HG03521 (cell line): ENCODE results near the gene GK.
"Not testable (repeated sequence)": the region's sequence is repeated elsewhere in the genome, so short reads cannot be mapped to it uniquely, and the experiment has no call there.

Experiments used
- ATAC-seq: cut with Tn5 transposase; IDR thresholded peaks from one replicate; pipeline ENCODE4 v1.9.1; 2021; ENCODE audit warnings: mild to moderate bottlenecking, moderate library complexity; ENCODE audit not compliant: unreplicated experiment

GK gene

GRCh38 chrX:30652527-30653414, 452 bp upstream of the GK start:
- peak; percentile 86 for ATAC-seq

GRCh38 chrX:30654386-30654785, 1.2 kb downstream of the GK start:
- ATAC-seq = not testable (repeated sequence)

GRCh38 chrX:30654989-30655607, 1.9 kb downstream of the GK start:
- ATAC-seq = no peak

DNA sequence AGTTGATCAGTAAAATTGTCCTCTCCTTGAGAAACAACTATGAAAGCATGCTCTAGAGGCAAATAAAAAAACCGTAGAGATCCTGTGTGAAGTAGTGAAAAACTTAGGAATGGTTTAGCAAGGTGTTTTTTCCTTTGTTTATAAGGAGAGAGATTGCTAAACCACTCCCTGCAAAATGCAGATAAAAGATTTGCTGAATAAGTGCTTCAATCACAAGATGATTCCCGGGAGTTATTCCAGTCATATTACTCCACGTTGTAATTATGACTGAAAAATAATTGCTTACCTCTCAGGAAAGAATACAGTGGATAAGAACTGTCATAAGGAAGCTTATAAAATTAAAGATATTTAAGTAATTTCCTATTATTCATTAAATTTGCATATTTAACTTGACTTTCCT, 2.8 kb downstream of the GK start:
- no peak for ATAC-seq

GRCh38 chrX:30657196-30658161, 4.3 kb downstream of the GK start:
- no peak for ATAC-seq

DNA sequence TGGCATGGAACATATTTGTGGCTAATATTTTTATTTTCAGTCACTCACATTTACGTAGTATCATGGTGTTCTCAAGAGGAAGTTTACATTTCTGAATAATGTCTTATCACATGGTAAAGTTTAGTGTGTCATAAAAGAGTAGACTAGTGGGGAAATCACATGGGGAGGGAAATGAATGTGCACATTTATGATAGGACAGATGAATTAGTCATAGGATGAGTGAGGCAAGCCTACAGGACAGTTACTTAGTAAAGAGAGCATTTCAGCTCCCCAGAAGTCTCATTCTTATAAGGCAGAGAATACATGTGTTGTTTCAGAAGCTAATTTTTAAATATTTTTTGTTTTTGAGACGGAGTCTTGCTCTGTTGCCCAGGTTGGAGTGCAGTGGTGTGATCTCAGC, 6.2 kb downstream of the GK start:
- ATAC-seq = no peak

DNA sequence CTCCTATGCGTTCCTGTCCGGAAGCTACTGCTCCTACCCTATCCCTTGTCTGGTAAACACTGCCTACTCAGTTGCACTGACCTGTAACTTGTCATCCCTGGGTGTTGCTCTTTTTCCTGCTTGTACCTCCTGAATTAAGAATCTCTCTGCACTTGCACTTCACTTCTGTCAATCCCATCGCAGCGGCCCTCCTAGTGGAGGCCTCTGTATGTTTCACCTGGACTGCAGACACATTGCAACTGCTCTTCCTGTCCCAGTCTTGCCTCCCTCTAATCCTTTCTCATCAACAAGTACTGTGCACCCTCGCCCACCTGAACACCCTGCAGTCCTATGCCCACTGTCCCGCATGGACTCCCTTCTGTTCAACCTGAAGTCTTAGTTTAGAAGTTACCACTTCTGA, 8.0 kb downstream of the GK start:
- no peak for ATAC-seq

GRCh38 chrX:30663322-30663721, 10.1 kb downstream of the GK start:
- ATAC-seq = no peak

DNA sequence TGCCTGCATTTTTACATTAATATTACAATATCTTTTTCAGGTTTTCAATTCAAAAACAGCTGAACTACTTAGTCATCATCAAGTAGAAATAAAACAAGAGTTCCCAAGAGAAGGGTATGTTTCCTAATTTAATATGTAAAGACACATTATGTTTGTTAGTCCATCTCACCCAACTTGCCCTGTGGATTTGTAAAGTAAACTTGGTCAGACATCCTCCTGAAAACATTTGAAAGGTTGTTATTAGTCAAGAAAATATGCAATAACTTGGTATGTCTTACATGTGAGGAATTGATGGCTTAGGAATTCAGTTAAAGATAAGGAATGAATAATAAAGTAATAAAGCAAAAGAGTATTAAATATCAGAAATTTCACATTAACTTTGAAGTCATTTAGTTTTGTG, 12.2 kb downstream of the GK start:
- ATAC-seq = no peak

DNA sequence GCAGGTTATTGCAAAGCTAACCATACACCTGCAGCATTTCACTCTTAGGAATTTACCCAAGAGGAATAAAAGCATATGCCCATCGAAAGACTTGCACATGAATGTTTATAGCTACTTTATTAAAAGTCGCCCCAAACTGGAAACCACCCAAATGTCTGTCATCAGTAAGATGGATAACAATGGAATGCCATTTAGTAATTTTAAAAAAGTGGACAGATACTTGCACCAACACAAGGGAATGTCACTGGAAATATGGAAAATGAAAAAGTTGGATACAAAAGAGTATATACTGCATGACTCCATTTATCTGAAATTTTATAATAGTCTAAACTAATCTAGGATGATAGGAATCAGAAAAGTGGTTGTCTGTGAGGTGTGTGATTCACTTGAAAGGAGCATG, 12.9 kb downstream of the GK start:
- ATAC-seq = no peak

GRCh38 chrX:30668581-30668980, 15.4 kb downstream of the GK start:
- ATAC-seq = no peak

- ATAC-seq = not testable (repeated sequence)
These were observed 18.0 kb downstream of the GK start for GRCh38 chrX:30671189-30671588.

- ATAC-seq = no peak
These were observed 20.0 kb downstream of the GK start for GRCh38 chrX:30673127-30673796.

- ATAC-seq = no peak
These were observed 20.8 kb downstream of the GK start for GRCh38 chrX:30673884-30674598.

DNA sequence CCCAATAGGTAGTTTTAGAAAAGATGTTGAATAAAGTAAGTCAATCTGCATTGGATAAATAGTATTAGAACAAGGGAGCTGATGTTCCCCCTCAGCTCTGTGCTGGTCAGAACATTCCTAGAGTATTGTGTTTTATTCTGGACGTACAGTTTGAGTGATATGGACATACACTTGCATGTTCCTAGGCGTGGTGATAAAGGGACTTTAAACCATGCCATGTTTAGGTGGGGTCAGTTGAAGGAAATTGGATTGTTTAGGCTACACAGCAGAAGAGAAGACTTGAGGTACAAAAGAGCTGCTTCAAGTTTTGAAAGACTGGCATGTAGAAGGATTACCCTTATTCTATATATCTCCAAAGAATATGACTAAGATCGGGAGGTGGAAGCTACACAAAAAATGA, 21.6 kb downstream of the GK start:
- no peak for ATAC-seq

DNA sequence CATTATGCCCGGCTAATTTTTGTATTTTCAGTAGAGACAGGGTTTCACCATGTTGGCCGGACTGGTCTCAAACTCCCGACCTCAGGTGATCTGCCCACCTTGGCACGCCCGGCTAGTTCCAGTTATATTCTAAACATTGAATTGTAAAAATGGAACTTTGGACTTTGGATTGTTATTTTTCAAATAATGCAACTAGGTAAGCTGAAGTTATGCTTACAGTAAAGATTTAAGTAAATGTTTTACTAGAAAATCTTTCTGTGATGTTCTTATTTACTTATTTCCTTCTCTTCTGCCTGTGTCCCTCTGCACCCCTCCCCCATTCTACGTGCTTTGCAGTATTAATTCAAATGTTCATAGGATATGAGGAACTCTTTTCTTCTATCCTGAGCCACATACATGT, 26.1 kb downstream of the GK start:
- no peak for ATAC-seq

DNA sequence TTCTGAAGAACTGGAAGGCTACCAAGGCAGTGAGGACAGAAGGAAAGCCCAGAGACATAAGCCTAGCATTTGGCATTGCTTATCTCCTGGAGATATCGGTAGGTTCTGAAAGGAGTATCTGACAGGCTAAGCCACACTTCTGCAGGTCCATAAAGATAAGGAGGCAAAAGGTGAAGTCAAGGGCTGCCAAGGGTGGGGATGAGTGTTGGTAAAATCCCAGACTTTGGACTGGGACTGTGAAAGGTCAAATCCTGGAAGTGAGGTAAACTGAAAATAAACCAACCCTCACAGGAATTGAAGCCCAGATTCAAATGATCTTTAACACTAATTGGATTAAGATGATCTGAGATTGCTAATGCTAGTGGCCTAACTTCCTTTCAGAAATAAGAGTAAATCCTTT, 27.4 kb downstream of the GK start:
- ATAC-seq = no peak

- ATAC-seq = no peak
These were observed 35.4 kb downstream of the GK start for GRCh38 chrX:30688641-30689040.

DNA sequence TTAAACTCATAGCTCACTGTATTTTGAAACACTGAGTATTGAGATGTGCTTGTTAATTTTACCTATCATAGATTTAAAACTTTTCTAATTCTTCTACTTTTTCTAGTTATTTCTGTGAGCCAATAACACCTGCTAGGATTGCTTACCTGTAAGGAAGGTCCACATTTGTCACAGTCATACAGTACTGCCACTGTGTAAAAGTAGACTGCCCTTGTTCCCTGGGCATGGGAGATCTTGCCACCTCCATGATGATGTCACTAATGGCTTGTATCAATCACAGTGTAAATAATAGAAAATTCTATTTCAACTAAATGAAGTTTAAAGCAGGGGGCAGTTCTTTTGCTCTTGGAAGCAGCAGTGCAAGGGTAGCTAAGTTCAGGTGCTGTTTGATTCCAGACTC, 35.9 kb downstream of the GK start:
- ATAC-seq = no peak

DNA sequence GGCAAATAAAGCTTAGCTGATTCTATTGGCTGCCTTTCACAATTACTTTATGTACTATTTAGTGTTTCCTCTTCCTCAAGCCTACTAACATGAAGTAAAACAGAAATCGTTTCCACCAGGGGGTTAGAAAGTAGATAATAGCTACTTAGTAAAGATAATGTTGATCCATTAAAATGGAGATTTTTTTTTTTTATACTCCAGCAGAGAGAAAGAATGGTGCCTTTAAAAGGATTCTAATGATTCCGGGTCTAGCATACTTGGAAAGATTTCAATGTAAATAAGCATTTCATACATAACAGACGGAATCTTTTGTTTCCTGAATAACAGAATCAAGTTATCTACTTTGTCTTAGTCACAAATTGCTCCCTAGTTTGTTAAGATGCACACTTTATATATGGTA, 37.1 kb downstream of the GK start:
- no peak for ATAC-seq
